Choroid plexus epithelial cell (primary cell): Measurements from ENCODE around the gene LGALS1.

ENCODE experiments used
- DNase-seq: peaks from one replicate; pipeline ENCODE4 v3.0.0-alpha.2; 2010; ENCODE audit warnings: low read depth
- H3K4me3 ChIP-seq: 2 replicates; pipeline ENCODE4 v1.5.1; 2011; ENCODE audit warnings: low read depth, mild to moderate bottlenecking, control low read depth, low read length, moderate library complexity
- CTCF ChIP-seq: conservative IDR thresholded peaks from 2 replicates; pipeline ENCODE4 v1.5.1; 2011; ENCODE audit warnings: low read depth, mild to moderate bottlenecking, control low read depth, inconsistent platforms, low read length, moderate library complexity

LGALS1 gene

GRCh38 chr22:37629928-37630327 lies 45.5 kb upstream of the LGALS1 start:
- DNase-seq: no peak

DNA sequence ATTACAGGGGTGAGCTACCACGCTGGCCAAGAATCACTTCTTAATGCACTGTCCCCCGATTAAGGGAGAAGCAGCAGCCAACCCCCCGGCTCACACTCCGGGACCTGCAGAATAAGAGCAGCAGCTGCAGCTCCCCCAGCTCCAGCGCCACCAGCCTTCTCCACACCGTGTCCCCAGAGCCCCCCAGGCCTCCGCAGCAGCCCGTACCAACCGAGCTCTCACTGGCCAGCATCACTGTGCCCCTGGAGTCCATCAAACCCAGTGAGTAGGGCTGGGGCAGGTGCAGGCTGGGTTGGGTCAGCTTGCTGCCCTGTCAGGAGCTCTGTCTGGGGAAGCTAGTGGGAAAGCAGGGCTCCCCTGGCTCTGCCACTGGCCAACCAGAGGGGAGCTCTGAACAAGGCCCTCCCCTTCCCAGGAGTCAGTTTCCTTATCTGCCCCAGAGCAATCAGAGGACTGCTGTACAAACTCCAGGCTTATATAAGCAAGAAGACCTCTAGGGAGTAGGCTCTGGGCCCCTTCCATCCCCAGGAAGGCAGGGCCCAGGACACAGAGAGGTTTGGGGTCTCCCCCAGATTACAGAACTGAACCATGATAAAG lies 44.5 kb upstream of the LGALS1 start:
- DNase-seq: peak; percentile 42
- H3K4me3 ChIP-seq: no peak overlapping the region
- no peak for TF ChIP-seq CTCF

More at GRCh38 chr22:37629928-37630327, 45.5 kb upstream of the LGALS1 start:
- no peak for TF ChIP-seq CTCF
- no peak overlapping the region for H3K4me3 ChIP-seq

DNA sequence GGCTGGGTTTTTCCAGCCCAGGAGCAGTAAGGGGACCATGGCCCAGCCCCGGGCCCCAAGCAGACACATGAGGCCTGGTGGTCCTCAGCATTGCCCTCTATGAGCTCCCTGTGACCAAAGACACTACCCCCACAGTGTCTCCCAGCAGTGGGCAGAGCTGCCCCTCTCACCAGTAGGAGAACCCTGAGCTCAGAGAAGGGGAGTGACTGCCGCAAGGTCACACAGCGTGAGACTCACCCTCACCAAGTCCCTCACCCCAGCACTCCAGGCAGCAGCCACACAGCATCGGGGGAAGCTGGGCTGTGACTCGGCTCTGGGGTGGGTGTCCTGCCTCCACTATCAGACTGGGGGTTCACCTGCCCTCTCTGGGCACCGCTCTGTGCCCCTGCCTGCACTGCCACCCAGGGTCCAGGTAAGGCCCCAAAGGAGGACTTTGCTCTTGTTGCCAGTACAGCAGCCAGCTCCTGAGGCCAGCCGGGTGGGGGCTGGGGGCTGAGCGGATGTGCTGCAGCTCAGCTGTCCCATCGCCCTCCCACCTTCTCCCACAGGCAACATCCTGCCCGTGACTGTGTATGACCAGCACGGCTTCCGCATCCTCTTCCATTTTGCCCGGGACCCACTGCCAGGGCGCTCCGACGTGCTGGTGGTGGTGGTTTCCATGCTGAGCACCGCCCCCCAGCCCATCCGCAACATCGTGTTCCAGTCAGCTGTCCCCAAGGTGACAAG lies 43.8 kb upstream of the LGALS1 start:
- no peak for DNase-seq

GRCh38 chr22:37632174-37633088 lies 43.0 kb upstream of the LGALS1 start:
- H3K4me3 ChIP-seq: no peak overlapping the region
- no peak for DNase-seq
- no peak for TF ChIP-seq CTCF

More for the DNA sequence above, 43.8 kb upstream of the LGALS1 start:
- H3K4me3 ChIP-seq: no peak overlapping the region
- no peak for TF ChIP-seq CTCF

DNA sequence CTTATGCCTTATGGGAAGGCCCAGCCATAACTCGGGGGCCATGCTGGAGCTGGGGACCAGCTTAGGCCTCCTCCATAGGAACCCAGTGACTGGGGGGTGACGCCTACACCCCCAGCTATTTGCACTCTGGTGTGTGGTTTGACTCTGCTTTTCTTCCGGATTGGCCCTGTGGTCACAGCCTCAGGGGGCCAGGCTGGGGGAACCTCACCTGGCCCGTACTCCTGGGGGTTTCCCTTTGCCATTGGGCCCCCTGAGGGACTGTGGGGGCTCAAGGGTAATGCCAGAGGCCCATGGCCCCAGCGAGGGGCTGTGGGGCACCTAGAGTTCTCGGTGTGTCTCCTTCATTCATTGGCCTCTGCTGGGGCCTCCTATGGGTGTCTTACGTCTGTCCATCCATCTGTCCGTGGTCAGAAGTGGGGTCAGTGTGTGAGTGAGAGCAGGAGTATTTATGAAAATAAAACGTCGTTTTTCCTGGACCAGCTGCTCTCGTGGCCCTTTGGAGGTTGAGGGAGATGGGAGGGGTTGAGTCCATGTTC lies 42.3 kb upstream of the LGALS1 start:
- H3K4me3 ChIP-seq: no peak overlapping the region
- no peak for DNase-seq
- no peak for TF ChIP-seq CTCF

GRCh38 chr22:37633625-37634416 lies 41.6 kb upstream of the LGALS1 start:
- TF ChIP-seq CTCF: peak; percentile 31
- H3K4me3 ChIP-seq: peak overlapping the region; percentile 20
- peak; percentile 97 for DNase-seq
